NCI-H345 treated with DMSO at 0.1 percent for 48 hours (cell line): Measurements from ENCODE around the gene LRRIQ1.
"Not testable (repeated sequence)": the region's sequence is repeated elsewhere in the genome, so short reads cannot be mapped to it uniquely, and the experiment has no call there.

Experiments
- DNase-seq: peaks from one replicate; lab custom pipeline; 2025; ENCODE audit not compliant: unreplicated experiment; lab: John Stamatoyannopoulos, UW

Gene LRRIQ1, protein sequence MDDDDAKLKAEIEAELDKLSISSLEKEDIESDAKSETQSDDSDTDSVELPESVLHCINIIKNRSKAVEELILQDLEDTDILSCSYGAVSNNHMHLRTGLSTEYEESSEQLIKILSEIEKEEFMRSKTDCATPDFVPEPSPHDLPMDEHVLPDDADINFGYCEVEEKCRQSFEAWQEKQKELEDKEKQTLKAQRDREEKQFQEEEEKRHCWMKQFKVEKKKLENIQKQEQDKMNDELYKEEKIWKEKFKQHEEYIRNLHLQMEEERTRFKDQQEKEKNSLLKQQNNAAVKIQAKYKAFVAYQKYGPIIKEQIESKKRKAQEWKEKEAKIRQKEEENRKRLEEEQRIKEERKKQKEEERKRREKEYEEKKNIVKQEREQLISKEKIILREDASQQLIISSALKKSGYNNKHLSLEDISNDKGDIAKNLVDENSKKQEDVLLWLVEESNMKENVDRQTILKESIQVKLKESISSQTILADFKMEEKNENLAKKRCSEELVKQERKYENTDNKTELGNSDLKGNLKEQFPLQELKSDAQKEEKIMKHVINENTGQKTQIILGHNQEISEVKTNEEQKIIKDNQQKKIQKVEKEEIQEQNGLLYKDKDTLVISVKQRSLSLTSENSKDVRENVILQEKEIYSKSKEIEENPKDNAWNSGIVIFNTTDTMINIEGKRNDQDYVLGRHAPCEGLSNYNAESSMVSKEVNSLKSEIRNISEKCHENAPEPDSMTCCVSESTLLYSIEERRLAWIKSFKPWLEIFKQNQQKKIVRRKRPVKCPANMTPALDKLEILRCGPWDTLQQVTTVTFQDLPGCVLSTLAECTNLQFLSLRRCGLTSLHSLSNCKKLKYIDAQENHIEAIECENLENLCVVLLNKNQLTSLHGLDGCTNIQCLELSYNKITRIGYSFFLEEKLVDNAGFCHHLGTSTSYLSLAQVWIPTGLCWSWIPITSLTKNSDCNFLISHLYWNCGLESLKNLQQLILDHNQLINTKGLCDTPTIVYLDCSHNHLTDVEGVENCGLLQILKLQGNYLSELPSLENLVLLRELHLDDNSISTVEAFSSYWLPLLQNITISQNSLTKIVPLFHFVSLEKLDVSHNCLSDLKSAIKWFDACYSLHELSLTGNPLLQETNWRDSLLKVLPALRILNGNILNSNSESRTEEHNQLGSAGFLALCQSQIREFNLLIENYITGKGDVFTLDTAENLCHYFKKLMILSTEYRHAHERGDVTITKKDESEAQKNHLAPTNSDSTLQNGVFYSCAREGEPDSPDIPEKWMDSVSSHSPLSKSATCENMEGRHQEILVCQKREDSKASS (N-terminal part only)

DNA sequence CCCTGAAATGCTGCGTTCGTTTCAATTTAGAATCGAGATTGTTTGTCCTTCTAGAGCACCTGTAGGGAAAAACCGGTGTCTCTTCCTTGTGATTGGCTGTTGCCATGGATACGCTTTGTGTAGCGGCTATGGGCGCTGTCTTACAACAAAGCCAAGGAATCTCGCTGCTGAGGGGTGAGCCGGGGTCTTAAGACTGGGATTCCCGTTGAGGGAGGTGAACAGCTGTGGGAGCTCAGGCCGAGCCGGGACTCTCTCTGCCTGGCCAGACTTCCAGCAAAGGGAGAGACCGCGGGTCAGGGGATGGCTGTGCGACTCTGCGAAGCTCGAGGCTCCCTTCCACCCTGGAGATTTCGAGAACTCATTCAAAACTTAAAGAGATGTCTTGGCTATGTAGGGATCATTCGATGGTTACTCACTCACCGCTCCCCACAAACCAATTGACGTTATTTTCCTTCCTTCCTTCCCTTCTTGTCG, at the start of gene LRRIQ1, which contains the start of gene TSPAN19:
Gene LRRIQ1 (plus strand): TSS at position 118 of the 474 bp plus-strand sequence. CDS start 1,826 bp downstream, outside the sequence.
Gene TSPAN19 (minus strand): TSS at position 44 of the 474 bp plus-strand sequence. CDS start 6,331 bp downstream, outside the sequence.
- peak; percentile 96 for DNase-seq

DNA sequence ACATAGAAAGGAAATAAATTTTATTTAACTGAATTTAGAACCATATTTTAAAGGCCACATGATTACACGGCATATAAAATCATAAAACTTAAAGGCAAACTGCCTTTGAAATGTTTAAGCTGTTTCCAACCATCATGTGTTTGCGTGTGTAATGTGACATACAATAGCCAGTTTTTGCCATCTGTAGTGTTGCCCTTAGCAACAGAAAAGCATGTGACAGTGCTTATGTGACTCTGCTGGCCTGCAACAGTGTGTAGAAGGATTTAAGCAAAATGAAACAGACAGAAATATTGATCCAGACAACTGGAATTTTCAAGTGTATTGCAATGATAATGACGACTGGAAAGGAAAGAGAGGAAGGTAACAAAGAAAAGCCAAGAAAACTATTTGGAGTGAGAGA, 49.6 kb upstream of the LRRIQ1 start:
- DNase-seq, result peak; percentile 32

DNA sequence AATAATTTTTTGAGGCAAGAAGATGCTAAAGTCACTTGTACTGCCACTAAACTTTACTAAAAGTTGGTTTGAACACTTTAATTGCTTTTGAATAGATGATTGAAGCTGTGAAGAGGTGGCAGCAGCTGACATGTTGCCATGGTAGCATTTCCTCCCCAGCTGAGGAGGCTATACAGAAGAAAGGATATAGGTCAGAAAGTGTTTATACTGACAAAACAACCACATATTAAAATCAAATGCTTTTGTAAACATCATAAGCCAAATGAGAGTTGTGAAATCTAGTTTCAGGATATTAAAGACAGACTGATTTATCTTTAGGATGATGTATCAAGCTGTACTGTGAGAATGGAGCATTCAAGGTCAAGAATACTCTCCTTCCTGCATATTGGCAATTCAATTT, 41.7 kb upstream of the LRRIQ1 start:
- no peak for DNase-seq

- no peak for DNase-seq
Measured at GRCh38 chr12:84995641-84996040, 40.5 kb upstream of the LRRIQ1 start.

GRCh38 chr12:84996759-84997158, 39.4 kb upstream of the LRRIQ1 start:
- DNase-seq, result no peak

- DNase-seq, result no peak
Measured at GRCh38 chr12:84998341-84998740, 37.8 kb upstream of the LRRIQ1 start.

DNA sequence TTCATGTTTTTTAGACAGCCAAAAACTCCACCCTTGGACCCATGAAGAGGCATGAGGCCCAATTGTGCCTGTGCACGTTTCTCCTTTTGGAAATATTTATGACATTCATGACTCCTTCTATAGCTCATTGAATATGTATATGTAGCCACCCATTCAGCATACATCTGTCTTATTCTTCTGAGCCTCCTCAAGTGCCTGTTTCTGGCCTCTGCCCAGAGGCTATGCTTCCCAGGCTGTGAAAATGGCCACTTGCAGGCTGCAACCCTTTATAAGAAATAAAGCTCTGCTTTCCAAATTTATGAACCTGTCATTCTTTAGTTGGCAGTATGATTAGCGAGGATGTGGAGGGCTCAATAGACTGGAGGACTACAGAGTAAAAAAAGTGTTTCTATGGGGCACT, 35.4 kb upstream of the LRRIQ1 start:
- DNase-seq, result no peak

DNA sequence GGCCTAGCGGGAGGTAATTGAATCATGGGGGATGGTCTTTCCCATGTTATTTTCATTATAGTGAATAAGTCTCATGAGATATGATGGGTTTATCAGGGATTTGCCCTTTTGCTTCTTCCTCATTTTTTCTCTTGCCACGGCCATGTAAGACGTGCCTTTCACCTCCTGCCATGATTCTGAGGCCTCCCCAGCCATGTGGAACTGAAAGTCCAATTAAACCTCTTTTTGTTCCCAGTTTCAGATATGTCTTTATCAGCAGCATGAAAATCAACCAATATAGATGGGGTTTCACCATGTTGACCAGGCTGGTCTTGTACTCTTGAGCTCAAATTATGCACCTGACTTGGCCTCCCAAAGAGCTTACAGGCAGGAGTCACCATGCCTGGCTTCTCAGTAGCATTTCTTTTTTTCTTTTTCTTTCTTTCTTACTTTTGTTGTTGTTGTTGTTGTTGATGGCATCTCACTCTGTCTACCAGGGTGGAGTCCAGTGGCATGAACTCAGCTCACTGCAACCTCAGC, 33.3 kb upstream of the LRRIQ1 start:
- no peak for DNase-seq

GRCh38 chr12:85004204-85004603, 31.9 kb upstream of the LRRIQ1 start:
- DNase-seq, result no peak

DNA sequence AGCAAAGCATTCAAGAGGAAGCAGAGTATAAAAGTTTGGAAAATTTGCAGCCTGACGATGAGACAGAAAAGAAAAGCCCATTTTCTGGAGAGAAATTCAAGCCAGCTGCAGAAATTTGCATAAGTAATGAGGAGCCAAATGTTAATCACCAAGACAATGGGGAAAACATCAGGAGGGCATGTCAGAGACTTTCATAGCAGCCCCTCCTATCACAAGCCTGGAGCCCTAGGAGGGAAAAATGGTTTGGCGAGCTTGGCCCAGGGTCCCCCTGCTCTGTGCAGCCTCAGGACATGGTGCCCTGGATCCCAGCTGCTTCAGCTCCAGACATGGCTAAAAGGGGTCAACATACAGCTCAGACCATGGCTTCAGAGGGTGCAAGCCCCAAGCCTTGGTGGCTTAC, 31.1 kb upstream of the LRRIQ1 start:
- DNase-seq, result not testable (repeated sequence)

DNA sequence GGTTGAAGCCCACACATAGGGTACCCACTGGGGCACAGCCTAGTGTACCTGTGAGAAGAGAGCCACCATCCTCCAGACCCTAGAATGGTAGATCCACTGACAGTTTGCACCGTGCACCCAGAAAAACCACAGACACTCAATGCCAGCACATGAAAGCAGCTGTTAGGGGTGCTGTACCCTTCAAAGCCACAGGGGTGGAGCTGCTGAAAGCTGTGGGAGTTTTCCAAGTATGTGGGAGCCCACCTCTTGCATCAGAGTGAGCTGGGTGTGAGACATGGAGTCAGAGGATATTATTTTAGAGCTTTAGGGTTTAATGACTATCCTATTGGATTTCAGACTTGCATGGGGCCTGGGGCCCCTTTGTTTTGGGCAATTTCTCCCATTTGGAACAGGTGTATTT, 30.5 kb upstream of the LRRIQ1 start:
- DNase-seq, result no peak

- no peak for DNase-seq
Measured at GRCh38 chr12:85006206-85006605, 29.9 kb upstream of the LRRIQ1 start.

- no peak for DNase-seq
Measured at GRCh38 chr12:85007836-85008235, 28.3 kb upstream of the LRRIQ1 start.

DNA sequence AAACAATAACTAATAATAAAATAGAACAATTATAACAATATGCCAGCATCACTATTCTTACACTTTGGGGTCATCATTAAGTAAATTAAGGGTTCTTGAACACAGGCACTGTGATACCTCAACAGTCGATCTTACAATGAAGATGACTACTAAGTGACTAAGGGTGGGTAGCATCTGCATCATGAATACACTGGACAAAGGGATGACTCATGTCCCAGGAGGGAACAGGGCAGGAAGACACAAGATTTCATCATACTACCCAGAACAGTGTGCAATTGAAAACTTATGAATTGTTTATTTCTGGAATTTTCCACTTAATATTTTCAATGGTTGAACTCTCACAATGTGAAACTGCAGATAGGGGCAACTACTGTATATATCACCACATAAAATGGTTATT, 19.7 kb upstream of the LRRIQ1 start:
- no peak for DNase-seq

- DNase-seq, result no peak
Measured at GRCh38 chr12:85017133-85017532, 19.0 kb upstream of the LRRIQ1 start.

- DNase-seq, result no peak
Measured at GRCh38 chr12:85017618-85018017, 18.5 kb upstream of the LRRIQ1 start.

- no peak for DNase-seq
Measured at GRCh38 chr12:85018098-85018497, 18.1 kb upstream of the LRRIQ1 start.

DNA sequence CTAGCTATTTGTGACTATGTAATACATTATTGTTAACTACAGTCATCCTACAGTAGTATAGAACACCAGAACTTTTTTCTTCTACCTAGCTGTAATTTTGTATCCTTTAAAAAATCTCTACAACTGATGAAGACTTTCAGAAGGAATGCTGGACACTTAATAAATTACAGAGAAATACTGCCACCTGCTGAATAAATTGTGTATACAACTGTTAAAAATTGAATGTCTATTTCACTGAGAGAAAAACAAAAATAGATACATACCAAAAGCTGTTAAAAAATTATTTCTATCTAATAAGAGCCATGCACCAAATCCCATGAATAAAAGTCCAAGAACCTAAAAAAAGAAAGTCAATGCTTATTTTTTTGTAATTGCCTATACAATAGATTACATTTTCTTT, 6.7 kb upstream of the LRRIQ1 start:
- peak; percentile 28 for DNase-seq

DNA sequence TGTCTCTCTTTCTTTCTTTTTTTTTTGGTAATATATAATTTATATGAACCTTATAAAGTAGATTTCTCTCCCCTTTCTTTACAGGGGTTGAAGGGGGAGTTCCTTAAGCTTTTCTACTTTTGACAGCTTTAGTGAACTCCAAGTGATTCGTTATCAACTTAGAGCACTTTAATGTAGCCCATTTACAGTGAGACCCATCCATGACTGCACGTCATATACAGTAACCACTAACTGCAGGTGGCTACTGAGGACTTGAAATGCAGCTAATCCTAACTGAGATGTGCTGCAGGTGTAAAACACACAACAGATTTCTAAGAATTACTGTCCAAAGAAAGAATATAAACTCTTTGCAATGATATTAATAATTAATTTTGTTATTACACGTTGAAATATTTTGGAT, 582 bp downstream of the LRRIQ1 start:
- peak; percentile 38 for DNase-seq

DNA sequence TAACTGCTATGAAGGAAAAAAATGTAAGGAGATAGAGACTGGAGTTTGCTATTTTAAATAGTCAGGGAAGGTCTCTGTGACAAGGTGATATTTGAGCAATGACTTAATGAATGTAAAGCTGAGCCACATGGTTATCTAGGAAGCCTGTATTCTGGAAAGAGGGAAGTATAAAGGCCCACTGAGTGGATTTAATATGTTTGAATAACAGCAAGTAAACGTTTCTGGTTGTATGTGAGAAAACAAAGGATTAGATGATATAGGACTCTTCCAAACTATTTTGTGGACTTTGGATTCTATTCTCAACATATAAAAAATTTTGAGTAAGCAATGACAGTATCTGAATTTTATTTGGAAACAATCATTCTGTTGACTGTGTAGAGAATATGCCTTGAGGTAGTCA, 5.2 kb downstream of the LRRIQ1 start:
- no peak for DNase-seq

DNA sequence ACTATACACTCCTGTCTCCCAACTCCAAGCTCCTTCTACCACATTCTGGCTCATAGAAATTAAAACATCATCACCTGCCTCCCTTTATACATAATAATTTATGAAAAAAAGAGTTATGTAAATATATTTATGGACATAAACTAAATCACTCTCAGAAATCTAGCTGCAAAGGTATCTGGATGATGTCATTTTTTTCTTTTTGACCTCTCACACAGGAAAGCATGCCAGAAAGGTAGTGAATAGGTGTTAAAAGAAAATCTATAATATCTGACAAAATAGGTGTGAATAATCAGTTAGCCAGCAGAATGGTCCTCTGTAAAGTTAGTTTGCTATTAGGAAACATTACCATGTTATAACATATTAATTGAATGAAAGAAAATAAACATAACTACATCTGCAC, 7.7 kb downstream of the LRRIQ1 start:
- no peak for DNase-seq
